Measurements from ENCODE around the gene RINL.
A peak's percentile ranks its signal among the peaks of the same experiment; 100 is the strongest.

RINL gene

GRCh38 chr19:38848299-38849146 lies 29.6 kb downstream of the RINL start:
- peak overlapping the region; percentile 8 for H4K91ac ChIP-seq (ENCODE audit: low read depth, low read length)
- peaks cover 43 to 45% of the 10 kb centered on the region in 2 experiments for H3K36me3 ChIP-seq (ENCODE audit: control insufficient read depth in 1 of 2, insufficient read depth in 2 of 2, low read length in 2 of 2)
- peak overlapping the region; percentile 42 for H3K14ac ChIP-seq (ENCODE audit: low read length)
- peak overlapping the region; percentile 68 for H3K4me2 ChIP-seq (ENCODE audit: low read length)
- DNase-seq: no peak
- H2BK120ac ChIP-seq (ENCODE audit: insufficient read depth, low read length, poor library complexity): peak overlapping the region; percentile 14
- no peaks in the 10 kb centered on the region for H3K27me3 ChIP-seq (ENCODE audit: insufficient read depth, low read length)
- H2AFZ ChIP-seq (ENCODE audit: insufficient read depth, low read length, poor library complexity): peak overlapping the region; percentile 35
- H3K4me1 ChIP-seq (ENCODE audit: control insufficient read depth in 1 of 2, insufficient read depth in 2 of 2, low read length in 2 of 2): peaks cover 19 to 20% of the 10 kb centered on the region in 2 experiments
- H2BK5ac ChIP-seq (ENCODE audit: low read depth, low read length, poor library complexity): peak overlapping the region; percentile 58
- no peak overlapping the region for H3K18ac ChIP-seq (ENCODE audit: low read length)
- peak overlapping the region; percentile 49 for H2AK5ac ChIP-seq (ENCODE audit: low read length)
- H3K23ac ChIP-seq (ENCODE audit: low read length): no peak overlapping the region
- no peak overlapping the region for H2BK12ac ChIP-seq (ENCODE audit: low read length)
- WGBS (ENCODE audit: extremely low coverage, insufficient coverage, insufficient read length): no CpG with 5 or more reads among the region's 22 CpGs
- peak overlapping the region; percentile 32 for H4K12ac ChIP-seq (ENCODE audit: low read depth, low read length)
- H4K8ac ChIP-seq (ENCODE audit: low read depth, low read length): peak overlapping the region; percentile 51
- peak overlapping the region; percentile 85 for H3K9ac ChIP-seq (ENCODE audit: low read length)
- peaks cover 28% of the 10 kb centered on the region for H3K79me2 ChIP-seq (ENCODE audit: control insufficient read depth, insufficient read depth, low read length, poor library complexity)
- H3K4ac ChIP-seq (ENCODE audit: low read depth, low read length): peak overlapping the region; percentile 99
- H3K4me3 ChIP-seq (ENCODE audit: low read depth, low read length): peak overlapping the region; percentile 95
- H3K9me3 ChIP-seq (ENCODE audit: insufficient read depth, low read depth, low read length): no peaks in the 10 kb centered on the region
- peak overlapping the region; percentile 99 for H3K27ac ChIP-seq (ENCODE audit: low read depth, low read length)
- peaks cover 27% of the 10 kb centered on the region for H3K79me1 ChIP-seq (ENCODE audit: low read length)

DNA sequence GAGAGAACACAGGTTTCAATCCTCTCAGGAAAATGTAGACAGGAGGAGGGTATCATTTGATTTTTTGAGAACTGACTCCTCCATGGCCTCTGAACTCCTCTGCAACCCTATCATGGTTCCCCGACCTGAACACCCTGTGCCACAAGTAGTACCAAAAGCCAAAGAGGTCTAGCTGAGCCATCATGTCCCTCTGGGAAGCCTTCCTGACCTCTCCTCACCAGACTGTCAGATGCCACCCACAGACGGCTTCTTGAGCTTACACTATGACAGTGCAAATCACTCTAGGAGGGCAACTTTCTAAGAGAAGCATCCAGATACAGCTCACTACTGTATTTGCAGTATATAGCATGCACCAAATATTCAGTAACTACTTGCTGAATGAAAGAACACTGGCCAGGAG lies 32.0 kb downstream of the RINL start:
- peaks cover 67% of the 10 kb centered on the region in 2 experiments for H3K36me3 ChIP-seq (ENCODE audit: control insufficient read depth in 1 of 2, insufficient read depth in 2 of 2, low read length in 2 of 2)
- H3K4ac ChIP-seq (ENCODE audit: low read depth, low read length): peak overlapping the region; percentile 53
- no peaks in the 10 kb centered on the region for H3K27me3 ChIP-seq (ENCODE audit: insufficient read depth, low read length)
- no peak overlapping the region for H2BK12ac ChIP-seq (ENCODE audit: low read length)
- H3K9me3 ChIP-seq (ENCODE audit: insufficient read depth, low read depth, low read length): no peaks in the 10 kb centered on the region
- peaks cover 12% of the 10 kb centered on the region for H3K79me1 ChIP-seq (ENCODE audit: low read length)
- no CpG with 5 or more reads among the region's 2 CpGs for WGBS (ENCODE audit: extremely low coverage, insufficient coverage, insufficient read length)
- no peak overlapping the region for H3K4me2 ChIP-seq (ENCODE audit: low read length)
- no peak overlapping the region for H2BK120ac ChIP-seq (ENCODE audit: insufficient read depth, low read length, poor library complexity)
- no peak overlapping the region for H2AFZ ChIP-seq (ENCODE audit: insufficient read depth, low read length, poor library complexity)
- H3K23ac ChIP-seq (ENCODE audit: low read length): no peak overlapping the region
- H3K4me1 ChIP-seq (ENCODE audit: control insufficient read depth in 1 of 2, insufficient read depth in 2 of 2, low read length in 2 of 2): peaks cover 11 to 12% of the 10 kb centered on the region in 2 experiments
- no peak overlapping the region for H3K18ac ChIP-seq (ENCODE audit: low read length)
- H4K91ac ChIP-seq (ENCODE audit: low read depth, low read length): no peak overlapping the region
- no peak for DNase-seq
- no peak overlapping the region for H4K8ac ChIP-seq (ENCODE audit: low read depth, low read length)
- no peak overlapping the region for H3K4me3 ChIP-seq (ENCODE audit: low read depth, low read length)
- H2AK5ac ChIP-seq (ENCODE audit: low read length): no peak overlapping the region
- H3K79me2 ChIP-seq (ENCODE audit: control insufficient read depth, insufficient read depth, low read length, poor library complexity): peaks cover 21% of the 10 kb centered on the region
- H4K12ac ChIP-seq (ENCODE audit: low read depth, low read length): no peak overlapping the region
- H3K27ac ChIP-seq (ENCODE audit: low read depth, low read length): no peak overlapping the region
- no peak overlapping the region for H2BK5ac ChIP-seq (ENCODE audit: low read depth, low read length, poor library complexity)
- H3K9ac ChIP-seq (ENCODE audit: low read length): no peak overlapping the region
- no peak overlapping the region for H3K14ac ChIP-seq (ENCODE audit: low read length)

- H2AFZ ChIP-seq (ENCODE audit: insufficient read depth, low read length, poor library complexity): no peak overlapping the region
- H4K8ac ChIP-seq (ENCODE audit: low read depth, low read length): no peak overlapping the region
- peaks cover 10 to 11% of the 10 kb centered on the region in 2 experiments for H3K4me1 ChIP-seq (ENCODE audit: control insufficient read depth in 1 of 2, insufficient read depth in 2 of 2, low read length in 2 of 2)
- peak overlapping the region; percentile 53 for H3K4ac ChIP-seq (ENCODE audit: low read depth, low read length)
- H3K9ac ChIP-seq (ENCODE audit: low read length): no peak overlapping the region
- H2AK5ac ChIP-seq (ENCODE audit: low read length): no peak overlapping the region
- peaks cover 9% of the 10 kb centered on the region for H3K79me1 ChIP-seq (ENCODE audit: low read length)
- no peak overlapping the region for H3K27ac ChIP-seq (ENCODE audit: low read depth, low read length)
- H3K4me2 ChIP-seq (ENCODE audit: low read length): no peak overlapping the region
- H3K36me3 ChIP-seq (ENCODE audit: control insufficient read depth in 1 of 2, insufficient read depth in 2 of 2, low read length in 2 of 2): peaks cover 72 to 73% of the 10 kb centered on the region in 2 experiments
- H2BK120ac ChIP-seq (ENCODE audit: insufficient read depth, low read length, poor library complexity): no peak overlapping the region
- H3K9me3 ChIP-seq (ENCODE audit: insufficient read depth, low read depth, low read length): no peaks in the 10 kb centered on the region
- H4K12ac ChIP-seq (ENCODE audit: low read depth, low read length): no peak overlapping the region
- H2BK5ac ChIP-seq (ENCODE audit: low read depth, low read length, poor library complexity): no peak overlapping the region
- DNase-seq: no peak
- H3K23ac ChIP-seq (ENCODE audit: low read length): no peak overlapping the region
- WGBS (ENCODE audit: extremely low coverage, insufficient coverage, insufficient read length): no CpG with 5 or more reads among the region's 14 CpGs
- H3K27me3 ChIP-seq (ENCODE audit: insufficient read depth, low read length): no peaks in the 10 kb centered on the region
- no peak overlapping the region for H2BK12ac ChIP-seq (ENCODE audit: low read length)
- peaks cover 19% of the 10 kb centered on the region for H3K79me2 ChIP-seq (ENCODE audit: control insufficient read depth, insufficient read depth, low read length, poor library complexity)
- H4K91ac ChIP-seq (ENCODE audit: low read depth, low read length): no peak overlapping the region
- no peak overlapping the region for H3K4me3 ChIP-seq (ENCODE audit: low read depth, low read length)
- H3K14ac ChIP-seq (ENCODE audit: low read length): no peak overlapping the region
- H3K18ac ChIP-seq (ENCODE audit: low read length): no peak overlapping the region
These were observed 32.6 kb downstream of the RINL start for GRCh38 chr19:38845374-38846024.

GRCh38 chr19:38844093-38844686 lies 33.9 kb downstream of the RINL start:
- Histone ChIP-seq H3K36me3 (ENCODE audit: control insufficient read depth in 1 of 2, insufficient read depth in 2 of 2, low read length in 2 of 2) (peaks cover 82 to 84% of the 10 kb centered on the region in 2 experiments), H2AK5ac (ENCODE audit: low read length) (no peak overlapping the region), H3K27ac (ENCODE audit: low read depth, low read length) (no peak overlapping the region), H4K8ac (ENCODE audit: low read depth, low read length) (no peak overlapping the region), H3K79me2 (ENCODE audit: control insufficient read depth, insufficient read depth, low read length, poor library complexity) (peaks cover 17% of the 10 kb centered on the region), H3K9me3 (ENCODE audit: insufficient read depth, low read depth, low read length) (no peaks in the 10 kb centered on the region), H4K91ac (ENCODE audit: low read depth, low read length) (no peak overlapping the region), H3K14ac (ENCODE audit: low read length) (no peak overlapping the region), H4K12ac (ENCODE audit: low read depth, low read length) (no peak overlapping the region), H3K23ac (ENCODE audit: low read length) (no peak overlapping the region), H2BK5ac (ENCODE audit: low read depth, low read length, poor library complexity) (no peak overlapping the region), H3K9ac (ENCODE audit: low read length) (no peak overlapping the region), H3K79me1 (ENCODE audit: low read length) (peaks cover 10% of the 10 kb centered on the region), H3K4me2 (ENCODE audit: low read length) (no peak overlapping the region), H2BK120ac (ENCODE audit: insufficient read depth, low read length, poor library complexity) (no peak overlapping the region), H3K27me3 (ENCODE audit: insufficient read depth, low read length) (no peaks in the 10 kb centered on the region), H3K4ac (ENCODE audit: low read depth, low read length) (peak overlapping the region; percentile 13), H2BK12ac (ENCODE audit: low read length) (no peak overlapping the region), H3K4me1 (ENCODE audit: control insufficient read depth in 1 of 2, insufficient read depth in 2 of 2, low read length in 2 of 2) (peaks cover 21 to 22% of the 10 kb centered on the region in 2 experiments), H2AFZ (ENCODE audit: insufficient read depth, low read length, poor library complexity) (no peak overlapping the region), H3K18ac (ENCODE audit: low read length) (no peak overlapping the region), H3K4me3 (ENCODE audit: low read depth, low read length) (no peak overlapping the region)
- WGBS (ENCODE audit: extremely low coverage, insufficient coverage, insufficient read length): no CpG with 5 or more reads among the region's 11 CpGs
- no peak for DNase-seq
